DND-41 (cell line): ENCODE data around the gene KCNIP4.

Experiments
- EZH2 ChIP-seq: IDR thresholded peaks from 3 replicates; pipeline ENCODE4 v1.6.1; 2012; ENCODE audit warnings: borderline replicate concordance, low read depth, mild to moderate bottlenecking, moderate library complexity, low read length, inconsistent platforms; ENCODE audit not compliant: severe bottlenecking
- TF ChIP-seq, protein P1 (sequence below): IDR thresholded peaks from 2 replicates; pipeline ENCODE4 v1.5.1; 2012; ENCODE audit warnings: borderline replicate concordance, low read length, moderate library complexity, mild to moderate bottlenecking; ENCODE audit not compliant: poor library complexity, severe bottlenecking; ENCODE audit errors: extremely low read depth

- TF ChIP-seq, protein P1, sequence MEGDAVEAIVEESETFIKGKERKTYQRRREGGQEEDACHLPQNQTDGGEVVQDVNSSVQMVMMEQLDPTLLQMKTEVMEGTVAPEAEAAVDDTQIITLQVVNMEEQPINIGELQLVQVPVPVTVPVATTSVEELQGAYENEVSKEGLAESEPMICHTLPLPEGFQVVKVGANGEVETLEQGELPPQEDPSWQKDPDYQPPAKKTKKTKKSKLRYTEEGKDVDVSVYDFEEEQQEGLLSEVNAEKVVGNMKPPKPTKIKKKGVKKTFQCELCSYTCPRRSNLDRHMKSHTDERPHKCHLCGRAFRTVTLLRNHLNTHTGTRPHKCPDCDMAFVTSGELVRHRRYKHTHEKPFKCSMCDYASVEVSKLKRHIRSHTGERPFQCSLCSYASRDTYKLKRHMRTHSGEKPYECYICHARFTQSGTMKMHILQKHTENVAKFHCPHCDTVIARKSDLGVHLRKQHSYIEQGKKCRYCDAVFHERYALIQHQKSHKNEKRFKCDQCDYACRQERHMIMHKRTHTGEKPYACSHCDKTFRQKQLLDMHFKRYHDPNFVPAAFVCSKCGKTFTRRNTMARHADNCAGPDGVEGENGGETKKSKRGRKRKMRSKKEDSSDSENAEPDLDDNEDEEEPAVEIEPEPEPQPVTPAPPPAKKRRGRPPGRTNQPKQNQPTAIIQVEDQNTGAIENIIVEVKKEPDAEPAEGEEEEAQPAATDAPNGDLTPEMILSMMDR: no peak
- TF ChIP-seq EZH2: no peak
These were observed 69.4 kb downstream of the KCNIP4 start for GRCh38 chr4:21879187-21879586.
